HG03575 (cell line): ENCODE measurements around the gene ARHGAP29.
"Not testable (repeated sequence)": the region's sequence is repeated elsewhere in the genome, so short reads cannot be mapped to it uniquely, and the experiment has no call there.

Source experiments
- ATAC-seq: cut with Tn5 transposase; IDR thresholded peaks from one replicate; pipeline ENCODE4 v1.9.1; 2021; ENCODE audit not compliant: unreplicated experiment, insufficient number of reproducible peaks, low FRiP score; ENCODE audit errors: extremely low read depth

Gene ARHGAP29

GRCh38 chr1:94194079-94194865 is 43.1 kb downstream of the ARHGAP29 start:
- no peak for ATAC-seq

GRCh38 chr1:94193128-94193527 is 44.3 kb downstream of the ARHGAP29 start:
- ATAC-seq = no peak

GRCh38 chr1:94191216-94191615 is 46.2 kb downstream of the ARHGAP29 start:
- no peak for ATAC-seq

- no peak for ATAC-seq
Observed at GRCh38 chr1:94186946-94187345, 50.4 kb downstream of the ARHGAP29 start.

- no peak for ATAC-seq
Observed at GRCh38 chr1:94183197-94183815, 54.1 kb downstream of the ARHGAP29 start.

- ATAC-seq = no peak
Observed at GRCh38 chr1:94182191-94182590, 55.2 kb downstream of the ARHGAP29 start.

GRCh38 chr1:94180650-94181049 is 56.7 kb downstream of the ARHGAP29 start:
- ATAC-seq = no peak

- ATAC-seq = no peak
Observed at GRCh38 chr1:94178901-94179300, 58.5 kb downstream of the ARHGAP29 start.

- ATAC-seq = no peak
Observed at GRCh38 chr1:94169126-94169525, 68.3 kb downstream of the ARHGAP29 start.

GRCh38 chr1:94165843-94166242 is 71.5 kb downstream of the ARHGAP29 start:
- ATAC-seq = no peak

- not testable (repeated sequence) for ATAC-seq
Observed at GRCh38 chr1:94164885-94165284, 72.5 kb downstream of the ARHGAP29 start.

GRCh38 chr1:94164121-94164520 is 73.3 kb downstream of the ARHGAP29 start:
- not testable (repeated sequence) for ATAC-seq

- ATAC-seq = not testable (repeated sequence)
Observed at GRCh38 chr1:94163249-94163648, 74.1 kb downstream of the ARHGAP29 start.

- no peak for ATAC-seq
Observed at GRCh38 chr1:94160811-94161210, 76.6 kb downstream of the ARHGAP29 start.

- ATAC-seq = no peak
Observed at GRCh38 chr1:94156096-94156625, 81.2 kb downstream of the ARHGAP29 start.

- ATAC-seq = no peak
Observed at GRCh38 chr1:94154989-94155388, 82.4 kb downstream of the ARHGAP29 start.

- no peak for ATAC-seq
Observed at GRCh38 chr1:94153133-94153532, 84.3 kb downstream of the ARHGAP29 start.

GRCh38 chr1:94149166-94149565 is 88.2 kb downstream of the ARHGAP29 start:
- ATAC-seq = not testable (repeated sequence)

GRCh38 chr1:94146273-94146672 is 91.1 kb downstream of the ARHGAP29 start:
- ATAC-seq = no peak

- ATAC-seq = no peak
Observed at GRCh38 chr1:94144836-94145235, 92.5 kb downstream of the ARHGAP29 start.
